HG03520 (cell line): ENCODE results near the gene ACOXL.

Experiments
- ATAC-seq: cut with Tn5 transposase; IDR thresholded peaks from one replicate; pipeline ENCODE4 v1.9.1; 2021; ENCODE audit warnings: mild to moderate bottlenecking, moderate library complexity; ENCODE audit not compliant: unreplicated experiment

ACOXL gene

DNA sequence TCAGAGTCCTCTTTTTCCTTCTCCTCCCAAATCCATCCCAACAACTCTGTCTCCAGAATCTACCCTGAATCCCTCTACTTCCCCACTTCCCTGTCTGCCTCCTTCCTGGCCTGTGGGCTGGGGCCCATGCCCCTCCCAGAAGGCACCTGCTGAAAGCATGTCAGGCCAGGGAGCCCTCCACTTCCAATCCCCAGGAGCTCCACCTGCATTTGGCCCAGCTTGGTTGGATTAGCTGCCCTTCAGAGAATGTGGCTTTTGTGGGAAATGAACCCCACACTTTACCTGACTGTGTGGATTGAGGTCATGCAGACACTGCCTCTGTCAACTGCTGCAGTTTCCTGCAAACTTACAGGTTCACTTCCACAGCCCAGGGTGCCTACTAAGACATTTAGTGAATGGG, 58.5 kb downstream of the ACOXL start:
- no peak for ATAC-seq

DNA sequence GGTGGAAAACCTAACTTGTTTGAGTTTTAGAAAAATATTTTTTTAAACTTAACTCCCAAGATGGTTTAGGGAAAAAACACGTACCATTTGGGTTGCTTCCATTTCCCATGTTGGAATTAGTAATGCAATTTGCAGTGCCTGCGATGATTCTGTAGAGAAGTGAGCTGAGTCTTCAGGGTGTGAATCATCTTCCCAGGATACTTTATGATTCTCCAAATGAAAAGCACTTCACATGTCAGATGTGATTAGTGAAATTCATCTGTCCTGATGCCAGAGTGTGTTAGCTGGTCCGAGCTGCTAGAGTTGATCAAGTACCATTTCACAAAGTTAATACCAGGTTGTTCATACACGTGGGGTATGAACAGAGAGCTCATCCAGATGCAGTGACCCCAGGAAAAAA, 59.1 kb downstream of the ACOXL start:
- ATAC-seq = no peak

DNA sequence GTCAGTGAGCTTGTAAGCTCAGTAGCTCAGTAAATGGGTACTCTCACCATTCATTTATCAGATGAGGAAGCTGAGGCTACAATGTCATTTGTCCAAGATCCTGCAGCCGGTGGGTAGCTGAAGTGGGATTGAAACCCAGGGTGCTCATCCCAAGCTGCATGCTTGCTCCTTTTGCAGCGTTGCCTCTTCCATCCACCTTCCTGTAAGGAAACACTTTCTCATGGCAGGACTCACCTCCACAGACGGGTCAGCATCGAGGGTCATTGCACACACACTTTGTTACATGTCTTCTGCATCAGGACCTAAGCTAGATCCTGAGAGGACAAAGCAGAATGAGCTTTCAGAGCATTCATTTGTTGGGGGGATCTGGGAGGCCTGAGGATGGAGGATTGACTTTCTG, 60.7 kb downstream of the ACOXL start:
- ATAC-seq = no peak

DNA sequence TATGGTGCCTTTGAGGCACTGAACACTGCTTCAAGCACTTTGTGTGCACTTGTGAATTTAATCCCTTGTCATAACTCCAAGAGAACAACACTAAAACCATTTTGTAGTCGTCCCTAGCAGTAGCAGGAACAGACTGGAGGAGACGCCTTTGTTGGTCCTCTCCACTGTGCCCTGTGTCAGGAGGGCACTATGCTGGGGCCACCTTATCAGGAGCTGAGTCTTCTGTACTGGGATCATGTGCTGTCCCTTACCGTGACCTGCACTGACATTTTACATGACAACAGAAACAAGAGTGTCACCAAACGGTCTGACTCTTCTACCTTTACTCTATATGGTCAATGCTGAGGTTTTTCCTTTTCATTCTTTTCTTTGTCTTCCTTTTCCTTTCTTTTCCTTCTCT, 62.0 kb downstream of the ACOXL start:
- no peak for ATAC-seq

DNA sequence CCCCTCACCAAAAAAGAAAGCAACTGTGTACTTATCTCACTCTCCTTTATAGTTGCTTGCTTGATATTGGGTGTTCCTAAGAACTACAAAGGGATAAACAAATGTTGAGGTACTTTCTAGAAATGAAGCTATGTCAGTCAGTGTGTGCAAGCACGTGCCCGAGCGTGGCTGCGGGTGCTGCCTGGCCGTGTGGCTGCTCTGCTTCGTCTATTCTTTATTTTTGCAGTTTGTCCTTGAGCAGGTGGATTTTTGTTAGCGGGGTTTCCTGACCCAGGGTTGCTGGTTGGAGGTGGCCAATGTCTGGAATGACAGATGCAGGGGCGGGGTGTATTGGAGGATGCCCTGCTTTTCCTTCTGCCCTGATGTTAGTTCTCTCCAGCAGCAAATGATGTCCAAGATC, 62.6 kb downstream of the ACOXL start:
- no peak for ATAC-seq

DNA sequence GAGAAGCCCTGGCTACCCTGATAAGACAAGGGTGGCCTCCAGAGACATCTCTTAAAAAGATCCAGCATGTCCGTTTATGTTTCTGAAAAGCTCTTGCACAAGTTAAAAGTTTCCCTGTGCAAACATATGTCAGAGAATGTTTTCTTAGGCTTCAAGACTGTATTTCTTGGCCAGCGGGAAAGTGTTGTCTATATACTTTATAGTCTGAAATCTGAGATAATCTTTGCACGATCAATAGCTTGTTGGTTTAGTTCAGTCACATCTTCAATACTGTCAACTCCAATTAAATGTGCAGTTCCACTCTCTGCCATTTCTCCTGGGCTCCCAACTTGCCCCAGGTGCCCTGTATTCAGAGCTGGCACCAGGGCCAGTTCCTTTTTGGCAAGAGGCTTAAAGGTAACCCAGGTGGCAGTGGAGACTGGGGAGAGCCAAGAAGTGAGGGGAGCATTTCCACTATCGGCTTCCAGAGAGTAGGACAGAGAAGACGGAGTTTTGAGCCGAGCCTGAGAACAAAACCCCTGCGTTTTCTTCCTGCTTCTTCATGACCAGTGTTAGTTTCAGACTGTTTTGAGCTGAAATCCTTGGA, 64.4 kb downstream of the ACOXL start:
- ATAC-seq = no peak

DNA sequence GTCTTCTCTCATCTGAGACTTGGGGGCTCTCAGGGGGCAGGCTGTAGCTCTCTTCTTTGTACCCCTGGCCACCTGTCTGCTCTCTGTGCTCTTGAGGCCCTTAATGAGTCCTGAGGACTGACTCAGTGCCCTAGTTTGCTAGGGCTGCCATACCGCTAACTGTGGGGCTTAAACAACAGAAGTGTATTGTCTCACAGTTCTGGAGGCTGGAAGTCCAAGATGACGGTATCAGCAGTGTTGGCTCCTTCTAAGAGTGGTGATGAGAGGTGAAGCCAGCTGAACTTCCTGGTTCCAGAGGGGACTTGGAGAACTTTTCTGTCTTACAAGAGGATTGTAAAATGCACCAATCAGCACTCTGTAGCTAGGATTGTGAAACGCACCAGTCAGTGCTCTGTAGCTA, 67.0 kb downstream of the ACOXL start:
- no peak for ATAC-seq

DNA sequence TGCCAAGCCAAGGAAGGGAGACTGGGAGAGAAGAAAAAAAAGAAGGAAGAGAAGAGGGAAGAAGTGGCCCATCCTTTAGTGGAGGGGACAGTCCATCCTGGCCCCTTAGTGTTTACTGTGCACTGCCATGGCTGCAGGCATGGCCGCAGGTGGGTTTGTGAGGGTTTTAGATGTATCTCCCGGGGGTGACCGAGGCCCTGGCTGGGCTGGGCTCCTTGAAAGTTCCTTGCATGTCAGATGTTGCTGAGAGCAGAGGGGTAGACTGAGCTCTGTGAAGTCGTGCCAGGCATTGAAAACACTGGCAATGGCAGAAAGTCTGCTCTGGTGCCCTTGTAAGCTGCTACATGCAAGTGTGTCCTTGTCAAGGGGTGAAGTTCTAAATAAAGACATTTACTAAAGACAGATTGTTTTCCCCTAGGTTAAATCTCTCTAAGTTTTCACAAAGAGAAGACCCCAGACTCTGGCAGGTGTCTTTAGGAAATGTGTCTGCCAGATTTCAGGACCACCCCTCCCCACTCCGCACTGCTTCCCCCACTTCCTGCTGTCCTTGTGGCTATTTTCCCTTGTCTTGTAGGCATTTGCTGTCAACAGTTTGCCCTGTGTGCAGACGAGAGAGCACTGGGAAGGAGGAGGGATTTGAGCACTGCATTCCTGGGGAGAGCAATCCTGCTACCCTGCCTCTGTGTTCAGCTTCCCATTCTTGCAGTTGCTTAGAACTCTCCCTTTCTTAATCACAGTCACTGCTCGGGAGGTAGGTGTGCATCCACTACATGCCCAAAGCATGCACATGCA, 68.4 kb downstream of the ACOXL start:
- ATAC-seq = no peak

DNA sequence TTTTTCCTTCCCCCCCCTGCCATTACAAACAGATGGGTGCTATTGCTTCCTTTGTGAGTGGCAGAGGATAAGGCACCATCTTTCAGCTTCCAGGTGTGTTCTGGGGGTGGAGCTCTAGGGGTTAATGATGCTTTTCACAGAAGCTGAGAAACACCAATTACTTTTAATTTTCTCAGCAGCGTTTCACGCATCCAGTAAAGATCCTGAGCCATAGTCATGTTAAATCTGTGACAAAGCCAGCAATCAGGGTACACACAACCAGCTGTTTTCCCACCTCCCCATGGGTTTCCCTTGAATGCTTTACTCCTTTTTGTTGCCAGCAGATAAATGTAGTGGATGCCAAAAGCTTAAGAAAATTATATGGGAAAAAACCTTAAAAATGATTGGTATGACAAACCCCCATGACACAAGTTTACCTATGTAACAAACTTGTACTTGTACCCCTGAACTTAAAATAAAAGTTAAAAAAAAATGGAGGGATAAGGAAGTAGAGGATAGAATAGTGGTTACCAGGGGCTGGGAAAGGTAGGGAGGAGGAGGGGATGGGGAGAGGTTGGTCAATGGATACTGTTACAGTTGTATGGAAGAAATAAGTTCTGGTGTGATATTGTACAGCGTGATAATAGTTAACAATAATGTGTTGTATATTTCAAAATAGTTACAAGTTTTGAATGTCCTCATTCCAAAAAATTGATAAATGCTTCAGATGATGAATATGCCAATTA, 70.0 kb downstream of the ACOXL start:
- ATAC-seq = no peak

DNA sequence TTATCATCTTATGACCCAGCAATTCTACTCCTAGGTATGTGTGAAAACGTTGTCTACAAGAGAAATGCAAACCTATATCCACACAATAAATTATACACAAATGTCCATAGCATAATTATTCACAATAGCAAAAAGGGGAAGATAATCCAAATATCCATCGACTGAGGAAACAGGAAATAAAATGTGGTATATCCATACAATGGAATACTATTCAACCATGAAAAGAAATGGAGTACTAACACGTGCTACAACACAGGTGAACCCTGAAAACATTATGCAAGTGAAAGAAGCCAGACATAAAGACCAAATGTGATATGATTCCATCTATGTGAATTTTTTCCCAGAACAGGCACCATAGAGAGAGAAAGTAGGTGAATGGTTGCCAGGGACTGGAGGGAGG, 72.1 kb downstream of the ACOXL start:
- no peak for ATAC-seq

DNA sequence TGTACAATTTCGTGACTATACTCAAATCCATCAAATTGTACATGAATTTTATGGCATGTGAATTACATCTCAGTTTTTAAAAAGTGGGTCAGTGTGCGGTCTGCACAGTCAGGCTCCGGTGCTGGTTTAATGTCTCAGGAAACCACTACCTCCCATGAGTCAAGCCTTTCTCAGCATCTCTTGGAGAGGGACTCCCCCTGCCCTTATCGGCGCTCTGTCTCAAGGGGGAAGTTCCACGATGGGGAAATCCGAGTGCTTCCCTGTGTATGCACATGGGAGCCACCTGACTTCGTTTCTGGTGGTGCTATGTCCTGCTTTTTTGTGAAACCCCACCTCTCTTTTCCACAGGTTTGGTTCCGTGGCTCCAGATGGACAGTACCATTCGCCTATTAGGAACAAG, 72.5 kb downstream of the ACOXL start:
- ATAC-seq = no peak

DNA sequence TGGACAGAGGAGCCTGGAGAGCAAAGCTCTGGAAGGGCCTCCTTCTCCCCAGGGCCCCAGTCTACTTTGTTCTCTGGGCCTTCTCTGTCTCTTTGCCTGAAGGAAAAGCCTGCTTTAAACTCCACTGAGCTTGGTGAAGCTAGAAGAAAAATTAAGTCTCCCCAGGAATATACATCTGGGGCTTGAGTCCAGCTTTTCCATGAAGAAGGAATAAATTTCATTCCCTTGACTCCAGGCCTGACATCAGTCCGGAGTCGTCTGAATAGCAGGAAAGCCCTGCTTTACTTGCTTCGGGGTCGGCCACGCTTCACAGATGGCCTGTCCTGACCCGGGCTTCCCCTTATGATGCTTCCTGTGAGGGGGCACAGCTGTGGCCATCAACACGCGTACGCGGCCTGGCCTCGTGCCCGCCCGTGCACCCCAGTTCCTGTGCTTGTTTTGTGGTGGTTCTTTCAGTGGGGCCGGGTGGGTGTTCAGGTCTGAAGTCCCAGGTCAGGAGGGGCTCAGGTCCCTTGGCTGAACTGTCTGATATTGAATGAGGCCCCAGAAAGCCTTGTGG, 73.6 kb downstream of the ACOXL start:
- no peak for ATAC-seq

DNA sequence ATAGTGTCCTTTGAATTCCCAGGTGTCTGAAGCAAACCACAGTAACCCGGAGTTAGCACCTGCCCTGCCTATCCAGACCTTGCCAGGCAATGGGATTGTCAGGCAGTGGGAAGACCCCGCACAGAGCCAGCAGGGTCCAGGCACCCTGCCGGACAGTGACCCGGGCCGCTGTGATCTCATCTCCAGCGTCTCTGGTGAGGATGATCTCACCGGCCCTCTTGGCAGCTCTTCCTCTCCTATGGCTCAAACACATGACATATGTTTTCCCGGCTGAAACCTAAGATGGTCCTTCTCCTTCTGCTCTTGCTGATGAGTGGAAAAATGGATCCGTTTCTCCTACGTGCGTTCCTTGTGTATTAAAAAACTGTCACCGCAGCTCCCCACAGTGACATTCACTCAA, 75.1 kb downstream of the ACOXL start:
- no peak for ATAC-seq

DNA sequence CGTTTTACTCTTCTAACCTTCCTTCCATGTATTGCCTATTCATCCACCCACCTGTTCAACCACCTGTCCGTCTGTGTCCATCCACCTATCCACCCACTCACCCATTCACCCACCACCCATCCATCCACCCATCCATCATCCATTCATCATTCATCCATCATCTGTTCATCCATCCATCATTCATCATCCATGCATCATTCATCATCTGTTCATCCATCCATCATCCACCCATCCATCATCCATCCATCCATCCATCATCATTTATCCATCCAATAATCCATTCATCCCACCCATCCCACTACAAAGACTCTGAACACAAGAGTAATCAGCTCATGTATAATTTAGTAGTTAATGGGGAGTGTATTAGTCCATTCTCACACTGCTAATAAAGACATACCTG, 78.0 kb downstream of the ACOXL start:
- no peak for ATAC-seq

DNA sequence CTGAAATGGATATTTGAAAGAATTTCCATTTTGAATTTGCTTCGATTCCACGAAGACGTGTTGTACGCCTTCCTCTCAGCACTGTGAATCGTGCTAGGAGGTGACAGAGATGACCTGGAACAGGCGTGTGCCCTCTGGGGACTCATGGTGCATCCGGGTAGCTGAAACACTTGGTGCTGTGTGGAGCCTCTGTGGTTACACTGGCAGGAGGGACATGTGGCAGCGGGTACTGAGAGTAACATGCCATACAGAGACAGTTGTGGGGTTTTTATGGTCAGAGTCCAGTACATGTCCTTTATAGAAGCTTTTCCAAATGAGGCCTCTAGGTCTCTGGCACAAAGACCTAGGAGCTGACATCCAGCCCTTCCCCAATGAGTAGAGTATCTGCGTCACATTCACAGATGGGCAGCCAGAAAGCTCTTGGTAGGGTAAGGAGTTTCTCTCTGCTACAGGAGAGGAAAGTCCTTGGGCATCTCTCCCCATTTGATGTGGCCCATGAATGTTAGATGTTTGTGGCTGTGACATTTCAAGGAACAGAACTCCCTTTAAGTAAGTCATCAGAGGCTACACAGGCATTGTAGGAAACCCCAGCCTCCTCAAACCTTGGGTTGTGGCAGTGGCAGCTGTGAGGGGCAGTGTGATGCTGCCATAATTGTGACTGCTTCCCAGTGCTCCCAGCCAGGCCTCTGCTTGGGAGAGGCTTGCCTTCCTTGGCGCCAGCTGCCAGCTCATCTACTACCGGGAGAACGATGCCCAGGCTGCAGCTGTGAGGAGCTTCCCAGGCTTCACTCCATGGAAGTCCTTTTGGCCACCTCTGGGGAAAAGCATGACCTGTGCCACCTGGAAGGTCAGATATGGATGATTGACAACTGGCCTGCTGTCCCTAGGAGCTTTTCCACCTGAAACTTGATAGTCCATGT, 80.6 kb downstream of the ACOXL start:
- no peak for ATAC-seq

DNA sequence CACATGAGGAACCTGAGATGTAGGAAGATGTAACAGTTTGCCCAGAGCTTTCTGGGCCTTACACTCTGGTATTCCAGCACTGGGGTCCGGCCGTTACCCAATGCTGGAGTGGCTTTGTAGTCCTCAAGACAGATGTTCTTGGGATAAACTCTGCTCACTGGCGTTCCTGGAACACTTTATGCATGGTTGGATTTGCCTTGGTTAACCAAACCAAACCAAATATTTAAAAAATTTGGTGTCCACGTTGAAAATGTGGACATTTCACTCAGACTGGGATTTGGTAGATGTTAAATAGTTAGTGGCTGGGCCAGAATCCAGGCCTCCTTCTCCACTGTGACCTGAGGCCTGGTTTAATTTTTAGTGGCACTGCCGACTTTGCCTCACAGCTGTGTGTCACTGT, 81.5 kb downstream of the ACOXL start:
- ATAC-seq = no peak

DNA sequence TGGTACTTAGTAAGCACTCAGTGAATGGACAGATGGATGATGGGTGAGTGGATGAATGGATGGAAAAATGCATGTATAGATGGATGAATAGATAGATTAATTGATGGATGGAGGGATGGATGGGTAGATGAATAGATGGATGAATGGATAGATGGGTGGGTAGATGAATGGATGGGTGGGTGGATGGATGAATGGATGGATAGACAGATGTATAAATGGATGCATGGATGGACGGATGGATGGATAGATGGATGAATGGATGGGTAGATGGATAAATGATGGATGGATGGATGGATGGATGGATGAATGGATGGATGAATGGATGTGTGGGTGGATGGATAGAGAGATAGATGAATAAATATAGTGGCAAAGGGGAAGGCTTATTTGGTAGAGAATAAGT, 83.6 kb downstream of the ACOXL start:
- ATAC-seq = no peak

DNA sequence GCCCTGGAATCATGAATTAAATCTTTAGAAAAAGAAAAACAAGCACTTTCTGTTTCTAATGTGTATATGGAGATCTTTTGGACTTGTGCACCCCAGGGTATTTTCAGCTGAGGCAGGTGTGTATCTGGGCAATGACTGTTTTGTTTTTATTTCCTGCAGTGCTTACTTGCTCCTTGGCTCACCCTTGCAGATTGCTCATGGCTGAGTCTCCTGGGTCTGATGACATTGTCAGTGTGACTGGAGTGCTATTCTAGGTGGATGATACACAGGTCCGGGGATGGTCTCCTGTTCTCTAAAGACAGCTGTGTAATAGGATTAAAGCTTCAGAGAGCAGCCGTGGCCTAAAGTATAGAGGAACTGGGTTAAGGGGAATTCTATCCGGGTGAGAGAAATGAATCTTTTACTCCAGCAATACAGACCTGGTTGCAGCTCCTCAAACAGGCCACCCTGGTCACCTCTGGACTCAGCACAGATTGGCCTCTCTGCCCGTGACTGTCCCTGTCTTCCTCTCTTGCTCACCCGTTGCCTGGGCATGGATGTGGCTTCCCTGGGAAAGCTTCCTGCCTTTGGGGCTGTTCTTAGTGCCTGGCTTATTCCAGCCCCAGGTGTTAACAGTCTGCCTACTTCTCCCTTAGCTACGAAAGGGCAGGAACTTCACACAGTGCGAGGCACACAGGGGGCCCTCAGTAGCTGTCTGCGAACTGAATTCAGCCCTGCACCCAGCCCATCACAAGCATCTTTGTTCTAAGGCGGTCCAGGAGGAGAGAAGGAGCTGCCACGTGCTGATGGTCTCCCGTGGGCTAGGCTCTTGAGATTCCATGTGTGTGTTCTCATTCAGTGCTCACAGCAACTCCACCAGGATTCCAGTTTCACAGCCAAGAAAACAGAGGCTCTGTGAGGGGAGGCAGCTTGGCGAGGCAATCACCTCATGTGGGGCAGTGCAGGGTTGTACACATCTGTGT, 84.3 kb downstream of the ACOXL start:
- no peak for ATAC-seq

DNA sequence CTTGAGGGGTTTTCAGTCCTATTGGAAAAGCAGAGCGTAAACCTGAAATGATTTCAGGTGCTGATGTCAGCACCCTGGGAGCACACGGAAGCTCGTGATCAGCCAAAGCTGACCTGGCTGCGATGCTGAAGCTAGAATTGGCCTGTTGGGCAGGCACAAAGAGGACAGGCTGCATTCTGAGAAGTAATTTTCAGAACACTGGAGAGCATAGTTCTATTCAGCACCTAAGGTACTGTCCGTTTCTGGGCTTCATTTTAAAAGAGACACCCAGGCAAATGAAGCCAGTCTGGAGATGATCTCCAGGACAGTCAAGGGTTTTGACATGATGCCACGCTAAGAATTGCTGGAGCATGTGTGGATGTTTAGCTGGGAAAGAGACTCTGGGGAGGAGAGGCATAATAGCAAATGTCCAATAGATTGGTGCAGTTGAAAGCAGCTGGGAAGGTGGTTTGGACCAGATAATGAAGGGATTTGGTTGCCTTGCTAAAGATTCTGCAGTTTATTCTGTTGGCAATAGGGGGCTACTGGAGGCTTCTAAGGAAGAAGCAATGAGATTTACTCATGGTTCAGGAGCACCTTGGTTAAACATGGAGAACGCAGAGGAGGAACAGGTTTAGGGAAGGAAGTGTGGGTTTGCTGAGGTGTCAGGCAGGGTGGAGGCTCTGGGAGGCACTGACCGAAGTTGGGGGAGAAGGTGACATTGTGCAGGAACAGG, 86.6 kb downstream of the ACOXL start:
- ATAC-seq = no peak
